T-helper 2 cell treated with Interferon-gamma antibody and Interleukin-4, amounts not matched to agents 5 μg/mL and 100 μg/mL, for 36 hours (primary cell): ENCODE measurements around the gene FBXL19.
"Not testable (repeated sequence)": the region's sequence is repeated elsewhere in the genome, so short reads cannot be mapped to it uniquely, and the experiment has no call there.

ENCODE experiments used
- DNase-seq: peaks from one replicate; pipeline ENCODE4 v3.0.0; 2021; ENCODE audit warnings: low spot score
- H3K27ac Mint-ChIP-seq: one replicate; pipeline ENCODE4 v1.8.0; 2021; ENCODE audit warnings: mild to moderate bottlenecking, mixed read lengths
- H3K27me3 Mint-ChIP-seq: one replicate; pipeline ENCODE4 v1.8.0; 2021; ENCODE audit warnings: low read depth, mixed read lengths
- H3K36me3 Mint-ChIP-seq: one replicate; pipeline ENCODE4 v1.8.0; 2021; ENCODE audit warnings: low read depth, mixed read lengths
- H3K4me1 Mint-ChIP-seq: one replicate; pipeline ENCODE4 v1.8.0; 2021; ENCODE audit warnings: low read depth, mixed read lengths
- H3K4me3 Mint-ChIP-seq: one replicate; pipeline ENCODE4 v1.8.0; 2022; ENCODE audit warnings: mild to moderate bottlenecking, moderate library complexity, mixed read lengths
- H3K9me3 Mint-ChIP-seq: one replicate; pipeline ENCODE4 v1.8.0; 2021; ENCODE audit warnings: mixed read lengths

Gene FBXL19

DNA sequence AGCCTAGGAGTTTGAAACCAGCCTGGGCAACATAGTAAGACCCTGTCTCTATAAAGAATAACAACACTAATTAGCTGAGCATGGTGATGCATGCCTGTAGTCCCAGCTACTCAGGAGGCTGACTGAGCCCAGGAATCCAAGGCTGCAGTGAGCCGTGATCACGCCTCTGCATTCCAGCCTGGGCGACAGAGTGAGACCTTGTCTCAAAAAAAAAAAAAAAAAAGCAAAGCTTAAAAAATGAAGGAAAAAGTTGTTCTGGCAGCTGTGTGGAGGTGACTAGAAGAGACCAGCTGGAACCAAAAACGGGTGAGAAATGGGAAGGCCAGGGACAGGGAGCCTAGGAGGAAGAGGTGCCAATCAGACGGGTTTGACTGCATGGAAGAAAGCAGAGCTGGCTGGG lies 33.7 kb upstream of the FBXL19 start:
- DNase-seq: no peak
- H3K4me3 Mint-ChIP-seq: no peak overlapping the region
- H3K27me3 Mint-ChIP-seq: no peaks in the 10 kb centered on the region
- no peak overlapping the region for H3K27ac Mint-ChIP-seq
- no peaks in the 10 kb centered on the region for H3K9me3 Mint-ChIP-seq
- H3K36me3 Mint-ChIP-seq: peaks cover 26% of the 10 kb centered on the region
- peaks cover 18% of the 10 kb centered on the region for H3K4me1 Mint-ChIP-seq

DNA sequence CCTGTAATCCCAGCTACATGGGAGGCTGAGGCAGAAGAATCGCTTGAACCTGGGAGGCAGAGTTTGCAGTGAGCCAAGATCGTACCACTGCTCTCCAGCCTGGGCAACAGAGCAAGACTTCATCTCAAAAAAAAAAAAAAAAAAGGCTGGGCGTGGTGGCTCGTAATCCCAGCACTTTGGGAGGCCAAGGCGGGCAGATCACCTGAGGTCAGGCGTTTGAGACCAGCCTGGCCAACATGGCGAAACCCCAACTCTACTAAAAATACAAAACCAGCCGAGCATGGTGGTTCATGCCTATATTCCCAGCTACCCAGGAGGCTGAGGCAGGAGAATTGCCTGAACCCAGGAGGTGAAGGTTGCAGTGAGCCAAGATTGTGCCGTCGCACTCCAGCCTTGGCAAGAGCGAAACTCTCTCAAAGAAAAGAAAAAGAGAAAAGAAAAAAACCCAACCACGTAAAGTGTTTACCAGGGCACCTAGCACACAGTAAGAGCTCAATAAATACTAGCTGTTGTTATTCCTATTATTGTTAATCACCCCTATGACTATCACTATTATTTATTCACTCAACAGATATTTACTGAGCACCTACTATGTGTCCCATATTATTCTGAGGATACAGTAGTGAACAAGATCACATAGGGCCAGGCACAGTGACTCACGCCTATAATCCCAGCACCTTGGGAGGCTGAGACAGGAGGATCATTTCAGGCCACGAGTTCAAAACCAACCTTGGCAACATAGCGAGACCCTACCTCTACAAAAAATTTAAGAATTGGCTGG lies 32.1 kb upstream of the FBXL19 start:
- H3K4me3 Mint-ChIP-seq: peak overlapping the region; percentile 15
- peaks cover 26% of the 10 kb centered on the region for H3K4me1 Mint-ChIP-seq
- not testable (repeated sequence) for H3K27ac Mint-ChIP-seq, H3K27me3 Mint-ChIP-seq, H3K9me3 Mint-ChIP-seq, DNase-seq
- peaks cover 19% of the 10 kb centered on the region for H3K36me3 Mint-ChIP-seq

DNA sequence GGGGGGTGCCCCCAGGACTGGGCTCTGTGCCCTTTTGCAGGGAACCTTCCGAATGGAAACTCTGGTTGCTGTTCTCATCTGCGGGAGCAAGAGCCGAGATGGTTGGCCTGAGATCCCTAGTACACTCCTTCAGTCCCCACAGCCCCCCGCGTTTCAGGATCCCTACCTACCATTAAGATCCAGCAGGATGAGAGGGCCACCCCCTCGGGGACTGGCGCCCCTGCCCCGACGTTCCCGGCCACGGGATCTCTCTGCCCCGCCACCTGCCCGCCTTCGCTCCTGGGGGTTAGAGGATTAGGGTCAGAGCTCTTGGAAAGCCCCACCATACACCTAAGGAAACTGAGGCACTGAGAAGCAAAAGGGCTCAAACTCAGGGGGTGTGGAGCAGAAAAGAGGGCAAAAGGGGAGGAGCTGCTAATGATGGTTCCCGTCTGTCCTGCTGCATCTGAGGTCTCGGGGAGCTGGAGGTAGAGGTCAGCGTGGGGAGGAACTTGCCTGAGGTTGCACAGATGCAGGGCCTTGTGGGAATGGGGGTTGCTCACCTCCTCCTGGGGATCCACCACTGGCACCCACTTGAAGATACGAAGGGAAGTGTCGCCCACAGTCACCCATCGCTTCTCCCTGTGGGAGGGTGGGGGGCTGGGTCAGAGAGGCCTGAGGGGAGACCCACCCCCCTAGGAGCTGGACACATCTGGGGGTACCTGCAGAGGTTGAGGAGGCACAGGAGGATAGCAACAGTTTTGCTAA lies 30.5 kb upstream of the FBXL19 start:
- peaks cover 29% of the 10 kb centered on the region for H3K4me1 Mint-ChIP-seq
- DNase-seq: no peak
- H3K4me3 Mint-ChIP-seq: peak overlapping the region; percentile 95
- H3K36me3 Mint-ChIP-seq: peaks cover 14% of the 10 kb centered on the region
- H3K27me3 Mint-ChIP-seq: no peaks in the 10 kb centered on the region
- H3K9me3 Mint-ChIP-seq: no peaks in the 10 kb centered on the region
- peak overlapping the region; percentile 90 for H3K27ac Mint-ChIP-seq

DNA sequence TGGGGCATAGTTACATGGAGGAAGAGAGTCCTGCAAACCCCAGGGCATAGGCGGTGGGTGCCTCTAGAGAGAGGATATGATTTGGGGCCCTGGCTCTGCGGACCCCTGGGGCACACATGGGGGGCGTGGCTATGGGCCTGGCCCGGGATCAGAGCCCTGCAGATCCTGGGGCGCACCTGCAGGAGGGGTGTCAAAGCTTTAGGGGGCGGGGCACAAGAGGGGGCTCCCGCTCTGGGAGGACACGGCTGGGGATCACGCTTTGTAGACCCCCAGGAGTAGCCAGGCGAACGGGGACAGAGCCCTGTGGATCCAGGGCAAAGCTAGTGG lies 30.0 kb upstream of the FBXL19 start:
- DNase-seq: no peak
- Mint-ChIP-seq H3K36me3 (peaks cover 14% of the 10 kb centered on the region), H3K4me1 (peaks cover 29% of the 10 kb centered on the region)

DNA sequence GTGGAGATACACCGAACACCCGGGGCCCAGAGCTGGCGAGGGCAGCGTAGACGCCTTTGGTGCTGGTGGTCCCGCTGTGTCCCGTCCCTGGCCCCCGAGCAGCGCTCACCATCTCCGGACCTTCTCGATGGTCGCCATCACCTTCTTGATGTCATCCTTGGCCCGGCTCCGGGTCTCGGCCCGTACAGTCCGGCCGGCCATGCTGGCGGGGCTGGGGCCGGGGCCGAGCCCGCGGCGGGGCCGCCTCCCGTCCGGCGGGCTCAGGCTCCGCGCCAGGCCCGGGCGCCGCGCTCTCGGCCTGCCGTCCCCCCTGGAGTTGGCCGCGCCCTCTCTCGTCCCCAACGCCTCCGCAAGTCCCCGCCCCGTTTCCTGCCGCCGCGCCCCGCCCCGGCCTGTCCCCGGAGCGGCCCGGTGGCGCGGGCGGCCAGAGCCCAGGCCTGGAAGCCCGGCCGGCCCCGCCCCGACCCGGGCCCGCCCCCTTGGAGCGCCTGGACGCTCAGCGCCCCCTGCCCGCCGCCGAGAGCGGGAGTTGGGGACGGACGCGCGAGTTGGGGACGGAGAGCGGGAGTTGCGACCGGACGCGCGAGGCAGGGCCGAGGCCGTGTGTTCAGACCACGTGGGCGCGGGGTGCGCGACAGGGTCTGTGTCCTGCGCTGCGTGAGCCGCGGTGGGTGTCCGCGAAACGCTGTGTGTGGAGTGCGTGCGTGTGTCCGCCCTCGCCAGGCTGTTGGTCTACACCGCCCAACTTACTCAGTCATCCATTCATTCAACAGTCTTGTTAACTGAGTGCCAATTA lies 29.4 kb upstream of the FBXL19 start, which contains the start of gene BCL7C:
Gene BCL7C (minus strand): TSS at position 334 of the 796 bp plus-strand sequence. CDS start 133 bp downstream, at position 201.
- no peaks in the 10 kb centered on the region for H3K27me3 Mint-ChIP-seq
- peak within 1 kb of the TSS; percentile 90 for H3K27ac Mint-ChIP-seq
- H3K36me3 Mint-ChIP-seq: peaks cover 9% of the 10 kb centered on the region
- H3K4me1 Mint-ChIP-seq: peaks cover 29% of the 10 kb centered on the region
- H3K9me3 Mint-ChIP-seq: no peaks in the 10 kb centered on the region
- DNase-seq: peak; percentile 92
- H3K4me3 Mint-ChIP-seq: peak within 1 kb of the TSS; percentile 95

More for the DNA sequence above, 30.0 kb upstream of the FBXL19 start:
- H3K9me3 Mint-ChIP-seq: no peaks in the 10 kb centered on the region
- peak overlapping the region; percentile 90 for H3K27ac Mint-ChIP-seq
- peak overlapping the region; percentile 95 for H3K4me3 Mint-ChIP-seq
- no peaks in the 10 kb centered on the region for H3K27me3 Mint-ChIP-seq

DNA sequence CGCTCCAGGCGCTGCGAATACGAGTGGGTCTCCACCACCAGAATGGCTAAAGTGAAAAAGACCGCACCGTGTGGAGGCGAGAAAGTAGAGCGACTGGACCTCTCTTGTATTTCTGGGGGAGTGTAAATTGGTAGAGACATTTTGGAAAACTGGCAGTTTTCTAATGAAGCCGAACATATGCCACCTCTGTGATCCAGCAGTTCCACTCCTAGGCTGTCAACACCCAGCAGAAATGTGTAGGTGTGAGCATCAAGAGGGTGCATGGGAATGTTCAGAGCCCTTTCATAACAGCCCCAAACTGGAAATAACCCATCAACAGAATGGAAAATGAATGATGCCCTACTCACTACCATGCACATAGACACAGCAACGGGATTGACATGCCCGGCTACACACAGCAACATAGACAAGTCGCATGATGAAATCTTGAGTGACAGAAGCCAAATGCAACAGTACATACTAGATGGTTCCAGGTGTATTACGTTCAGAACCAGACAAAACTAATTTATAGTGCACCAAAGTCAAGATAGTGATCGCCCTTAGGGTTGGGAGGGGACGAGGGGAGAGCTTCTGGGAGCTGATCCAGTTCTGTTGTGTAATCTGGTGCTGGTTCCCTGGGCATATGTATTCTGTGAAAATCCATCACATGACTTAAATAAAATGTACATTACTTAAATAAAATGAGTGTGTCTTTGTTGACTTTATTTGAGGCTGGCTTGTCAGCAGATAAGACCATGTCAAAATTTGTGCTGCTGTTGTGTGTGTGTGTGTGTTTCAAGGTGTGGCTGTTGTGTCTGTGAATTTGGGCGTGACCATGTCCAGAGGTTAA lies 28.6 kb upstream of the FBXL19 start:
- Mint-ChIP-seq H3K27me3 (no peaks in the 10 kb centered on the region), H3K9me3 (no peaks in the 10 kb centered on the region), H3K36me3 (peaks cover 8% of the 10 kb centered on the region), H3K4me3 (peak overlapping the region; percentile 74), H3K4me1 (peaks cover 29% of the 10 kb centered on the region), H3K27ac (peak overlapping the region; percentile 88)
- no peak for DNase-seq

DNA sequence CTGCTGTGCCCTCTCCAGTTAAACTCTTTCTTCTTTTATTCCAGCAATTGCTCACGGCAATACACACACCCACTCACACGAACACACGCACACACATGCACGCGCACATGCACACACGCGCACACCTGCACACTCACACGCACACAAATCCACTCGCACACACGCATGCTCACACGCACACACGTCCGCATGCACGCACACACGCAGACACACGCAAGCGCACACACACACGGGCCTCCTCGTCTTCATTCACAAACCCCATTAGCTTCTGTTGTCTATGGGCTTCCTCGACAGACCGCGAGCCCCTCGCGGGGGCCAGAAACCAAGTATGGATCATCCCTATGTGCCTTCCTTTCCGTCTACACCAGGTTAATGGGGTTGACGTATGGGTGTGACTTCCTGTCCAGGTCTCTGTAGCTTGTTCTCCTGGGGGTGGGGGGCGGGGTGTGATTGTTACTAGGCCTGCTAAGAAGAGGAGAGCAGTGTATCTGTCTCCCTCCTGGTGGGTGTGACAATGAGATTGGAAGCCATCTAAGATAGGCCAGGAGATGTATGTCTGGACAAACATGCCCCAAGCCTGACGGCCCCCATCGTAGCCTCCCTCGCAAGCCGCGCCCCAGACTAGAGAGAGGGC lies 27.6 kb upstream of the FBXL19 start:
- no peaks in the 10 kb centered on the region for H3K9me3 Mint-ChIP-seq
- DNase-seq: no peak
- peak overlapping the region; percentile 60 for H3K27ac Mint-ChIP-seq
- peaks cover 6% of the 10 kb centered on the region for H3K36me3 Mint-ChIP-seq
- peak overlapping the region; percentile 35 for H3K4me3 Mint-ChIP-seq
- H3K27me3 Mint-ChIP-seq: no peaks in the 10 kb centered on the region
- peaks cover 35% of the 10 kb centered on the region for H3K4me1 Mint-ChIP-seq

DNA sequence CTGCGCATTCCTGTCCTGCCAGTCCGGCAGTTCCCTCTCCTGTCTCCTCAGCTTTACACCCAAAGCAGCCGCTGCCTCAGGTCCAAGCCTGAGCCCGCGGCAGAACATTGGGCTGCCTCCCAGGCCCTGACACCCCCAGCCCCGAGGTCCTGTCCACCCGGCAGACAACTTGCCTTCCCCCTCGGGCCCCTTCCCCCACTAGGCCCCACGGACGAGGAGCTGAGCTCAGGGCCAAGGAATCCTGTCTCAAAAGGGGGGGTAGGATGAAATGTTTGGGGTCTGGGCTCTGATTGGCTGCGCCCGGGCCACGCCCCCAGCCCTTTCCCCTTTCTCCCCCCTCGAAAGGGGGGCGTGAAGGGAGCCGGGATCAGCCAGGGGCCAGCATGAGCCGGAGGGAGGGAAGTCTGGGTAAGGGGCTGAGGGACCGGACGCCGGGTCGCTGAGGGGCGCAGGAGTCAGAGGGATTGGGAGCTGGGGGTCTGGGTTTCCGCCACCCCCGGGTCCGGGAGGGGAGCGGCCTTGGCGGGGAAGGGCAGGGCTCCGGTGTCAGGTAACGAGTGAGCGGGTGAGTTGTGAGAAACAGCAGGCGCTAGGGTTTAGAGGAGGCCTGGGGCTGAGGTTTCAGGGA lies 27.0 kb upstream of the FBXL19 start, which contains the start of gene CTF1:
Gene CTF1 (plus strand): TSS at position 354 of the 628 bp plus-strand sequence. CDS start 30 bp downstream, at position 384.
- Mint-ChIP-seq H3K36me3 (peaks cover 6% of the 10 kb centered on the region), H3K9me3 (no peaks in the 10 kb centered on the region), H3K27ac (peak within 1 kb of the TSS; percentile 73), H3K4me1 (peaks cover 41% of the 10 kb centered on the region), H3K4me3 (peak within 1 kb of the TSS; percentile 74), H3K27me3 (no peaks in the 10 kb centered on the region)
- DNase-seq: no peak

DNA sequence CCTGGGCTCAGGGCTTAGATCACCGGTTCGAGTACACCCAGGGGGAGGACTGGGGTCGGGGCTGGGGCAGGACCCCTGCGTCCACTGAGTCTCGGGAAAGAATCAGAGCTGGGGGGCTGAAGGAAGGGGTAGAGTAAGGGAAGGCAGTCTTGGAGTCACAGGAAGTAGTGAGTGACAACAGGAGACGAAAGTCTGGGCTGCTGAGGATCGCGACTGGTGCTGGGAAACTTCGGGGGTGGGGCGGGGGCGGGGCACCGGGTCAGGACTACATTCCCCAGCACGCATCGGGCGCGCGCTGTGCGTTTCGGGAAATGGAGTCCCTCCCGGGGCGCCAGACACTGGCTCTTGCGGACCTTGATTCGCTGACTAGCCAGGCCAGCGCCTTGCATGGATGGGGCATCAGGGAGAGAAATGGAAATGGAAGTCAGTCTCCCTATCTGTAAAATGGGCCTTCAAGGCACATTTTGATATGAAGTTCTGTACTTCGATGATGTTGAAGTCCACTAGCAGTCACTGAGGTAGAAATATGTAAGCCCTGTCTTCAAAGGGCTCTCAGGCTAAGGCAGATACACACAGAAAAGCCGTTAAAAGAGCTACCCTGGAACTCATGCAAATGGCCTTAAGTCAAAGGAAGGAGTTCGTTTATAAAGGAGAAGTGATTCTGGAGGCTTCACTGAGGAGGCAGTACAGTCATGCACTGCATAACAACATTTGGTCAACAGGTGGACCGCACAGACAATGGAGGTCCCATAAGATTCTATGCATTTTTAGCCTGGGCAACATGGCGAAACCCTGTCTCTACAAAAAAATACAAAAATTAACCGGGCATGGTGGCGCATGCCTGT lies 26.3 kb upstream of the FBXL19 start:
- H3K4me1 Mint-ChIP-seq: peaks cover 42% of the 10 kb centered on the region
- H3K27ac Mint-ChIP-seq: peak overlapping the region; percentile 73
- DNase-seq: peak; percentile 80
- H3K36me3 Mint-ChIP-seq: peaks cover 6% of the 10 kb centered on the region
- no peaks in the 10 kb centered on the region for H3K27me3 Mint-ChIP-seq
- peak overlapping the region; percentile 74 for H3K4me3 Mint-ChIP-seq
- no peaks in the 10 kb centered on the region for H3K9me3 Mint-ChIP-seq

DNA sequence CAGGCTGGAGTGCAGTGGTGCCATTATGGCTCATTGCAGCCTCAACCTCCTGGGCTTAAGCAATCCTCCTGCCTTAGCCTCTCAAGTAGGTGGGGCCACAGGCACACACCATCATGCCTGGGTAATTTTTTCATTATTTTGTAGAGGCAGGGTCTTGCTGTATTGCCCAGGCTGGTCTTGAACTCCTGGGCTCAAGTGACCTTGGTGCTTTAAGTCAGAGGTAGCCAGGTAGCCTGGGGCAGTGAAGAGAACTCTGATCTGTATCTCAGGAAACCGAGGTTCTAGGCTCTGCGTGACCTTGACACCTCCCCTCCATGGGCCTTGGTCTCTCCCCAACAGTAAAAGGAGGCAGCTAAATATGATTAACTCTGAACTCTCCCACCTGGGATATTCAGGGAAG lies 23.6 kb upstream of the FBXL19 start:
- peaks cover 8% of the 10 kb centered on the region for H3K36me3 Mint-ChIP-seq
- no peak overlapping the region for H3K4me3 Mint-ChIP-seq
- H3K27ac Mint-ChIP-seq: no peak overlapping the region
- H3K27me3 Mint-ChIP-seq: no peaks in the 10 kb centered on the region
- H3K9me3 Mint-ChIP-seq: peaks cover 4% of the 10 kb centered on the region
- H3K4me1 Mint-ChIP-seq: peaks cover 43% of the 10 kb centered on the region
- no peak for DNase-seq

DNA sequence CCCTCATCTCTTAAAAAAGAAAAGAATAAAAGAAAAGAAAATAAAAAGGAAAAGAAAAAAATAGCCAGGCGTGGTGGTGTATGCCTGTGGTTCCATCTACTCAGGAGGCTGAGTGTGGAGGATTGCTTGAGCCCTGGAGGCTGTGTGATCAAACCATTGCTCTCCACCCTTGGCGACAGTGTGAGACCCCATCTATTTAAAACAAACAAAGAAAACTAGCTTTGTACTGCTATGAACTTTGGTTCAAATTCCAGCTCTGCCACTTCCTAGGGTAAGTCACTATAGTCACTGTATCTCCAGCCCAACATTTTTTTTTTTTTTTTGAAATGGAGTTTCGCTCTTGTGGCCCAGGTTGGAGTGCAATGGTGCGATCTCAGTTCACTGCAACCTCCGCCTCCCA lies 22.8 kb upstream of the FBXL19 start:
- H3K4me3 Mint-ChIP-seq: peak overlapping the region; percentile 76
- peaks cover 4% of the 10 kb centered on the region for H3K9me3 Mint-ChIP-seq
- DNase-seq: no peak
- peaks cover 8% of the 10 kb centered on the region for H3K36me3 Mint-ChIP-seq
- H3K4me1 Mint-ChIP-seq: peaks cover 38% of the 10 kb centered on the region
- H3K27ac Mint-ChIP-seq: no peak overlapping the region
- no peaks in the 10 kb centered on the region for H3K27me3 Mint-ChIP-seq
